ENCODE results near the gene BCAT1. TPM values are rescaled to one million over a fixed set of nuclear protein-coding genes. Genes with fewer than 3 reads are reported as not detected.

The BCAT1 gene
- total and polyA plus RNA-seq, 2 of the 8 experiments (the other 6 are each of a cell fraction or from before 2014, with no cell fraction given): 19.7 to 263 TPM

- Histone ChIP-seq H2BK12ac (ENCODE audit: low read depth, low read length) (no peak overlapping the region), H4K91ac (replicated peaks; ENCODE audit: insufficient read length, low read length) (no peak overlapping the region), H4K20me1 (replicated peaks in 1 of 2; ENCODE audit: control insufficient read depth in 1 of 2, insufficient read depth in 2 of 2, low read length in 2 of 2) (no peaks in the 10 kb centered on the region), H3K79me2 (ENCODE audit: control insufficient read depth in 1 of 2, insufficient read depth in 2 of 2, low read length in 2 of 2) (peaks cover 0 to 5% of the 10 kb centered on the region in 2 experiments; a peak in 2 of 4 replicates), H3K4me3 (ENCODE audit: extremely low read depth in 1 of 4, insufficient read depth in 2 of 4, low read depth in 3 of 4, low read length in 4 of 4) (no peak overlapping the region), H2BK15ac (ENCODE audit: low read length) (no peak overlapping the region), H2BK120ac (replicated peaks; ENCODE audit: low read depth, low read length) (no peak overlapping the region), H2AK5ac (ENCODE audit: low read depth, low read length) (no peak overlapping the region), H3K27me3 (replicated peaks in 1 of 4; ENCODE audit: control insufficient read depth in 3 of 4, extremely low read depth in 1 of 4, insufficient read depth in 3 of 4, low read length in 3 of 4) (no peaks in the 10 kb centered on the region), H4K8ac (ENCODE audit: extremely low read depth, insufficient read depth, low read length) (no peak overlapping the region), H3K79me1 (ENCODE audit: low read depth, low read length) (no peaks in the 10 kb centered on the region), H3K4me1 (replicated peaks in 1 of 4; ENCODE audit: control insufficient read depth in 3 of 4, insufficient read depth in 4 of 4, low read length in 3 of 4) (peaks cover 6 to 17% (median 14%) of the 10 kb centered on the region in 4 experiments; a peak in 6 of 7 replicates), H3K9ac (replicated peaks in 1 of 4; ENCODE audit: extremely low read depth in 1 of 4, low read depth in 3 of 4, low read length in 3 of 4) (no peak overlapping the region), H3K56ac (replicated peaks; ENCODE audit: insufficient read length, low read depth, low read length) (no peak overlapping the region), H3K4ac (replicated peaks; ENCODE audit: insufficient read length, low read depth, low read length) (no peak overlapping the region), H3K27ac (ENCODE audit: low read depth, low read length) (no peak overlapping the region), H3K23me2 (ENCODE audit: low read depth, low read length) (peaks cover 1% of the 10 kb centered on the region; the same call in 1 of the 2 replicates), H3K36me3 (ENCODE audit: control insufficient read depth in 2 of 4, insufficient read depth in 4 of 4, low read length in 3 of 4) (no peaks in the 10 kb centered on the region), H2BK5ac (ENCODE audit: low read depth, low read length) (no peak overlapping the region), H2BK20ac (ENCODE audit: low read length) (no peak overlapping the region), H3K9me3 (ENCODE audit: insufficient read depth in 2 of 2, low read depth in 1 of 2, low read length in 1 of 2) (no peaks in the 10 kb centered on the region), H3K18ac (ENCODE audit: extremely low read depth, low read length) (no peak overlapping the region), H3K23ac (ENCODE audit: insufficient read length) (no peak overlapping the region), H3K4me2 (ENCODE audit: insufficient read depth in 1 of 2, low read depth in 2 of 2, low read length in 2 of 2) (no peak overlapping the region), H4K5ac (ENCODE audit: insufficient read length, low read depth, low read length) (no peak overlapping the region), H2AFZ (ENCODE audit: low read length) (no peak overlapping the region), H3K14ac (ENCODE audit: insufficient read length) (no peak overlapping the region)
- TF ChIP-seq CHD1 (IDR thresholded peaks at IDR 0.05; ENCODE audit: low read depth, low read length) (no peak), KDM1A (IDR thresholded peaks at IDR 0.05; ENCODE audit: borderline replicate concordance, low read length) (no peak), TEAD4 (IDR thresholded peaks at IDR 0.05; ENCODE audit: low read depth, low read length) (no peak), SP4 (IDR thresholded peaks at IDR 0.05; ENCODE audit: low read length) (no peak), MAX (IDR thresholded peaks at IDR 0.05) (no peak)
- ChIA-PET POLR2A (ENCODE audit: partially characterized antibody) (interaction anchor here (3.6 to 22.8 kb wide), 2 partner anchors 7 to 21 kb away, joined by 25 to 468 read pairs; partner anchors contain the start of gene BCAT1), CTCF (ENCODE audit: partially characterized antibody) (no interaction called here)
- DNase-seq (ENCODE audit: low read depth in 1 of 2, low spot score in 2 of 2) (no peak), FAIRE-seq (no peak)
- WGBS, 2 experiments (ENCODE audit: extremely low coverage in 1 of 2, insufficient coverage in 1 of 2, insufficient read length in 1 of 2, insufficient replicate concordance in 2 of 2, low coverage in 1 of 2, low lambda C conversion rate in 2 of 2, missing lambda C conversion rate in 1 of 2): 95% methylated on average over 3 of the region's 3 CpGs; no CpG with 5 or more reads in 1 of the 2 experiments
Observed at GRCh38 chr12:24954261-24954660, 5.4 kb upstream of the BCAT1 start.

All from H1 (cell line).